Activated CD4-positive, CD25-positive, alpha-beta regulatory T cell treated with anti-CD3 and anti-CD28 coated beads, Interleukin-2, amount 50 U/mL, for 24 hours (primary cell): Measurements from ENCODE around the gene SEMA3C.

Source experiments
- ATAC-seq, 2 donors: fragments of 150-1000 bp; cut with Tn5 transposase; one replicate each; pipeline ENCODE4 v1.10.0; 2021; ENCODE audit warnings: mild to moderate bottlenecking in 1 of 2, moderate library complexity in 1 of 2

SEMA3C gene

DNA sequence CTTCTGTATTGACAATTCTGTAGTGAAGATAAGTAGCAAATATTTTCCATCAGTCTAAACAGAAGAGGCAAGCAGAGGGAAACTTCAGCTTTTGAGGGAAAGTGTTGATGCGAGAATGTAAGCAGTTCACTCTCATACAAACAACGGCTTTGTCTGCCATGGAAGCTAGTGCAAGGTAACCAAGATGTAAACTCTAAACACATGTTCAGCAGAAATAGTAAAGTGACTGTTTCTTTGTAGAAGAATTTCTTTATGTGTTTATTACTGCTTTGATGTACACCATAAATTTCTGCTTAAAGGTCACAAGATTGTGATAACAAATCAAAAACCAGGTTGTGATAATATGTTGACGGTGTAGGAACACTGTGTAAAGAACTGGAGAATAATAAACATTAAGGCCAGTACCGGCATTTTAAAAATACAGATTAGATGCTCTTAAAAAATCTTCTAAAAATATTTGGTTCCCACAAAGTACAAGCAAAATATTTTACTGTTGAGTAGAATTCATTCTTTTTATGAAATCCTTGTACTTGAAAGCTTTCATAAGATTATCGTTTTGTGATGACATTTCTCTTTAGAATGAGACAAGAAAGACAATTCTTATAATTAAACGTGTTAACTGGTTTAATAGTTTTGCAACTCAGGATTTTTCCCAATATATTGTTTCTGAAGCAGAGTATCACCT, 34.2 kb downstream of the SEMA3C start:
- ATAC-seq: no peak

GRCh38 chr7:80883154-80884025, 35.5 kb downstream of the SEMA3C start:
- ATAC-seq: no peak

DNA sequence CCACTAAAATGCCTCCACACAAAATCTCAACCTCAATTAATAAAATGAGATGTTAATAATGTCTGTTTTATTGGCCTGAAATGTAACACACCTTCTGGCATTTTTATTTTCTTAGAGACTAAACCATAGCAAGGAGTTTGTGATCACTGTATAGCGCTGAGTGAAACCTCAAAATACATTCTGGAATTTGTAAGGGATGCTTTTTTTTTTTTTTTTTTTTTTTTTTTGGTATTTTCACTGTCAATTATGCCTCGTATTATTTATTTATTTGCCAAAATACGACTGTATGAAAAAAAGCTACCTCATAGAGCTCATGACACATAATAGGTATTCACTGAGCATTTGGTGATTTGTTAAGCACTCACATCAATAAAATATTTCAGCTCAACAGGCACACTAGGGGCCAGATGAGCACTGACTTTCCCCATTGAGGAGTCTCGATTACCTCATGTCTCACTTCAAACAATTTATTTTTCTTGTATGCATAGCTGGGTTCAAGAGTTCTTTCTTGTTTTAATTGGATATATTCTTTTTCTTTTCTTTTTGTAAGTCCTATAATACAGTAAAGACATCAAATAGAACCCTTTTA, 36.5 kb downstream of the SEMA3C start:
- no peak for ATAC-seq

DNA sequence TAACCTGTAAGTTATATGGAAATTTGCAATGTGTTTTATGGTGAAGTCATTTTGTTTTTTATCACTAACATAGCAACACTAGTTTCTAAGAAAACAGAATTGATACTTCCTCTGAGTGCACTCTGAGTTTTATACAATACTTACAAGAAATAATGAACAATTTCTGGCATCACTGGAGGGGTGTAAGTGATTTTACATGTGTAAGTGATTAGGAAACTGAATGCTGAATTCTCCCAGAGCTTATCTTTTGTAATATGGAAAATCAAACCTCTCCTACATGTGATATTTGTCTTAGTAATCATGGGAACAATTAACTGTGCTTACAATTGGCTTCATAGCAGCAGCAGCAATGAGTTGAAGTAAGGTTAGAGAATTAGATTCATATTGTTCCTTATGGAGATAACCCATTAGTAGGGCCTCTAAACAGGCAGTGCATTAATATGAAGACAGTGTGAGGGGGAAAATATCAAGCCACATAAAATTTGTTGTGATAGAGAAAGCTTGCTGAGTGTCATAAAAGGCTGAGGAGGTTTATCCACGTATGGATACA, 37.4 kb downstream of the SEMA3C start:
- ATAC-seq: no peak

- no peak for ATAC-seq
These were observed 39.0 kb downstream of the SEMA3C start for GRCh38 chr7:80879849-80880248.

- ATAC-seq: no peak
These were observed 41.9 kb downstream of the SEMA3C start for GRCh38 chr7:80876894-80877414.

DNA sequence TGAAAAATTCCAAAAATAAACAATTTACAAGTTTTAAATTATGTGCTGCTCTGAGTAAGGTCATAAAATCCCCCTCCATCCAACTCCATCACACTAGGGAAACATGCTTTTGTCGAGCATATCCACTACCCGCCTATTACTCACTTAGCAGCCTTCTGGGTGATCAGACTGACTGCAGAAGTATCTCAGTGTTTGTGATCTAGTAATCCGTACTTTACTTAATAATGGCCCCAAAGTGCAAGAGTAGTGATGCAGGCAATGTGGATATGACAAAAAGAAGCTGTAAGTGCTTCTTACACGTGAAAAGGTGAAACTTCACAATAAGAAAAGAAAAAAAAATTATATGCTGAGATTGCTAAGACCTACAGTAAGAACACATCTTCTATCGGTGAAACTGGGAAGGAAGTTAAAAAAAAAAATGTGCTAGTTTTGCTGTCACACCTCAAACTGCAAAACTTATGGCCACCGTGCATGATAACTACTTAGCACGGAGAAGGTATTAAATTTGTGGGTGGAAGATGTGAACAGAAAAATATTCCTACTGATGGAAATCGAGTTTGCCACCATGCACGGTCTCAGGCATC, 43.2 kb downstream of the SEMA3C start:
- no peak for ATAC-seq

GRCh38 chr7:80873140-80873539, 45.7 kb downstream of the SEMA3C start:
- no peak for ATAC-seq

GRCh38 chr7:80871228-80871627, 47.6 kb downstream of the SEMA3C start:
- no peak for ATAC-seq

DNA sequence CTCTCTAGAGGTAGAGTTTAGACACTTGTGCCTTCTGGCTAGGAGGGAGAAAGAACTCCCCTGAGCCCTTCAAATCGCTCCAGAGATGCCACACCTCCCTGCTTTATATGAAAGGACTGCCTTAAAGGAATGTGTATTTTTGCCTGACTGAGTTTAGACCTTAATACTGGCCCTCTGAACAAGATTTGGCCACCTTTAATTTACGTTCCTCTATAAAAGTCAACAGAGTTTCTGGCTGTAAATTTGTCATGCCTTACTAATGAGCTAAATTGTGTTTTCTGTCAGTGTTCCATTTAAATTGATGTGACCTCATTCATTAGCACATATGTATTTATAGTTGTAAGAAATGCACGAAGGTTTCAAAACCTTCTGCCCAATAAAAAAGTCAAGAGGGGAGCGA, 48.0 kb downstream of the SEMA3C start:
- no peak for ATAC-seq

DNA sequence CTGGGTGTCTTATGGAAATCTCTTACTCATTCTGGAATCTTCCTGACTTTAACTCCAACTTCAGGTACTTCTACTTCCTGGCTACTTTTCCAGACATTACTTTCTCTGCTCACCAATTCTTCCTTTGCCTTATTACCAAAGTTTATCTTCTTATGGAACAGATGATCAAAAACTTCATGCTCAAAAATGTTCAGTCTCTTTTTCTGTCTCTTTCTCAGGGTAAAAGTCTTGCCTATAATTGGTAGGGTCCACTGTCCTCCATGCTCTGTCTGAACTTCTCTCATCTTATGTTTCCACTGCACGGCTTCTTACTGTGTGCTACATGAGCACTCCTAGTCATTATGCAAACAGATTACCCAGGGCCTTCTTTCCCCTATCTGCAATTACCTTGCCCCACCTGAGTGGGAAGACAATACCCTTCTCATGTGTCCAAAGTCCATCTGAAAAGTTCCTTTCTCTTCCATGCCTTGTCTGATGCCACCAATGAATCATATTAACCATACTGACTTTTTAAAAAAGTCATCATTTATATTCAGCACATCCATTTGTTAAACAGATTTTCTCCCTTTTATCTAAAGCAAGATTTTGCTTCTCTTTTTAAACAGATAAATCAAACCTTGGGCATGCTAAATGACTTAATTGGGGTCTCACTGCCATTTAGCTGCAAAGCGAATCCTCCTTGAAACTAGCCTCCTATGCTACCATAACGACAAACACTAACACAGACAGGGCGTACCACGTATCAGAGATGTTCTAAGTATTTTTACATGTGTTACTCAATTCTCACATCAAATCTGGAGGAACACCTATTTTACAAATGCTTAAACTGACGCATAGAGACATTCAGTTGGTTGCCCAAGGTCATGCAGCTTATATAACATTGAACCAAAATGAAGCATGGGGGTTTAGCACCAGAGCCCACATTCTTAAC, 48.8 kb downstream of the SEMA3C start:
- no peak for ATAC-seq

GRCh38 chr7:80869106-80869784, 49.6 kb downstream of the SEMA3C start:
- ATAC-seq: no peak

- no peak for ATAC-seq
These were observed 50.3 kb downstream of the SEMA3C start for GRCh38 chr7:80868566-80868965.

- no peak for ATAC-seq
These were observed 58.3 kb downstream of the SEMA3C start for GRCh38 chr7:80860554-80860953.

- ATAC-seq: no peak
These were observed 59.4 kb downstream of the SEMA3C start for GRCh38 chr7:80859272-80859970.

DNA sequence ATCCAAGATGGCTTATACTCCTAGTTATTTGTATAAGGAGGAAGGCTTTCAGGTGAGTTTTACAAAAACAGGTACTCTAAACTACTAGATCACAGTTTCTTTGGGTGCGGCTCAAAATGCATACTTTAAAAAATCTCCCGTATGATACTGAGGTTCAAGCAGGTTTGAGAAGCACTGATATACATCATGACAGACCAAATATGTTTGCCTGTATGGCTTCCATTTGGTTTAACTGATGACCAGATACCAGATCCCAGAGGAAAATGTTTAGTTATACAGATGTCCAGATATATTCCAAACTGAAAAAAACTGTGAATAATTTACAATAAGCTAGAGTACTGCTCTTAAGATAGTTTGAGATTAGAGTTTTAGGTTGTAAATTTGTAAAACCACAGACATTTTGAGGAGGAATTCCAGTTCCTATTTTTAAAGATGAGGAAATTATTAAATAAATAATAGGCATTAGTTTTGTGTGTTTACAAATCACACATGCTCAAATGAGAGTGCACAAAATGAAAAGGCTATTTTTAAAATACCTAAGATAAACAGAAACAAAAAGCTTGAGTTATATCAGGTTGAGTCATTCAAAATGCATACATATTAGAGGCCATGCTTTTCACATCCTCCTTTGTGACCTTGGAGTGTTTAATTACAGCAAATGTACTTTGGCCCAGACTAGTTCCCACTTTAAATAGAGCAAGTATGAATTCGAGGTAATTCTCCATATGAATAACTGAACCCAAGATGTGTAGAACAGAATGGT, 60.5 kb downstream of the SEMA3C start:
- no peak for ATAC-seq

- no peak for ATAC-seq
These were observed 62.1 kb downstream of the SEMA3C start for GRCh38 chr7:80856769-80857168.

DNA sequence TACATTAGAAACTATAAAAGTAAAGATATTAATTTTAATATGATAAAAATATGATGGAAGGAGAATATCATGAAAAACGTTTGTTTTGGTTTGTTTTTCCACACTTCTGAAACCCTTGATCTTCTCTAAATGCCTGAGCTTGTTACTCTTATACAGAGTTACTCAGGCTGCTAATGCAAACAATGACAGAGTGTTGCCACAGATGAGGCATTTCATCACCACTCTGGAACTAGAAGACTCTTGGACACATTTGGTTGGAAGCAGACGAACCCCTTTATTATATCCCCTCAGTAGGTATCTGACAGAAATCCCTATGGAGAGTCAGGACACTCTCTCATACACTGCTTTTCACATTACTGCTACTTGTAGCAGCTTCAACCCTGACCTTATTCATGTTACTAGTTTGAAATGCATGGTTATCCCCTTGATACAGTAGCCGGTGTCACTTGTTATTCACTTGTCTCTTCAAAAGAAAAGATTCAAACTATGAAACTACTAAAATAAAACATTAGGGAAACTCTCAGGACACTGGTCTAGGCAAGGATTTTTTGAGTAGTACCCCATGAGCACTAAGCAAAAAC, 66.9 kb downstream of the SEMA3C start:
- ATAC-seq: no peak

DNA sequence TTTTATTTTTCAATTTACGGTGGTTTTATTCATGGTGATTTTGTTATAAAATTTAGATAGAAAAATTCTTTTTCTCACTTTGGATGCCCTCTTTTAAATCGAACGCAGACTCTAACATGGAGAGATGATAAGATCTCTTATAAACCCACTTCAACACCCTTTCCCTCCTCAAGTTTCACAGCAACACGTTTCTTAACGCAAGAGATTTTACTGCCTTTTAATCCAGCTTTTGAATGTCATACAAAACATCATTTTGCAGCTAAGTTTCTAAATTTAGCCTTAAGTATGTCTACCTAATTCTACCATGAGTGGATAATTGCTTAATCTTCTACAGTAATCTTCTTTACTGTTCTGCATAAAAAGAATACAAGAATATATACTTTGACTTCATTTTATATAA, 70.0 kb downstream of the SEMA3C start:
- ATAC-seq: no peak
